ENCODE data around the gene MRPL48.
"Not testable (repeated sequence)": the region's sequence is repeated elsewhere in the genome, so short reads cannot be mapped to it uniquely, and the experiment has no call there.

MRPL48 gene

GRCh38 chr11:73779084-73779902, 8.4 kb upstream of the MRPL48 start:
- peak; percentile 96 to 97 for DNase-seq (ENCODE audit: low read depth in 2 of 2)

GRCh38 chr11:73781303-73781702, 6.4 kb upstream of the MRPL48 start:
- DNase-seq (ENCODE audit: low read depth in 2 of 2): no peak

- DNase-seq (ENCODE audit: low read depth in 2 of 2): no peak
These were observed 4.1 kb upstream of the MRPL48 start for GRCh38 chr11:73783483-73784020.

DNA sequence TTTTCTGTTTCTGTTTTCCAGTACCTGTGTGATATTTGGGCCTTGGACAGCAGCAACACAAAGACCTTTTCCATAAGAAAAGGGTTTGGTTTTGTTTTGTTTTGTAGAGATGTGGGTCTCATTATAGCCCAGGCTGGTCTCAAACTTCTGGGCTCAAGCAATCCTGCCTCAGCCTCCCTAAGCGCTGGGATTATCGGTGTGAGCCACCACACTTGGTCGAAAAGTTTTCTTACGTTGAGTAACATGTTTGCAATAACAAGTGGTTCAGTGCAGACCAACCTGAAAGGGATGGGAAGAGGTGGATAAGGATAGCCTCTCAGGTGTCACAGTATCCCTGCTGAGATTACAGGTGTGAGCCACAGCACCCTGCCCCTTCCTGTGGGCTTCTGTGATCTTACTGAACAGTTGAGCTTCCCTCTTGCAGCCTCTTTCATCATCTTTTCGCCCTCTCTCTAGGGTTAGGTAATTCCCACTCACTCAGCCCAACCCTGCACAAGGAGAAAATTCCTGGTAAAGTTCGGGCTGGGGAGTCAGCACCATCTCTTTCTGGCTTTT, 3.5 kb upstream of the MRPL48 start:
- no peak for DNase-seq (ENCODE audit: low read depth in 2 of 2)

GRCh38 chr11:73784734-73785133, 2.9 kb upstream of the MRPL48 start:
- no peak for DNase-seq (ENCODE audit: low read depth in 2 of 2)

- not testable (repeated sequence) for DNase-seq (ENCODE audit: low read depth in 2 of 2)
These were observed 2.2 kb upstream of the MRPL48 start for GRCh38 chr11:73785467-73785866.

DNA sequence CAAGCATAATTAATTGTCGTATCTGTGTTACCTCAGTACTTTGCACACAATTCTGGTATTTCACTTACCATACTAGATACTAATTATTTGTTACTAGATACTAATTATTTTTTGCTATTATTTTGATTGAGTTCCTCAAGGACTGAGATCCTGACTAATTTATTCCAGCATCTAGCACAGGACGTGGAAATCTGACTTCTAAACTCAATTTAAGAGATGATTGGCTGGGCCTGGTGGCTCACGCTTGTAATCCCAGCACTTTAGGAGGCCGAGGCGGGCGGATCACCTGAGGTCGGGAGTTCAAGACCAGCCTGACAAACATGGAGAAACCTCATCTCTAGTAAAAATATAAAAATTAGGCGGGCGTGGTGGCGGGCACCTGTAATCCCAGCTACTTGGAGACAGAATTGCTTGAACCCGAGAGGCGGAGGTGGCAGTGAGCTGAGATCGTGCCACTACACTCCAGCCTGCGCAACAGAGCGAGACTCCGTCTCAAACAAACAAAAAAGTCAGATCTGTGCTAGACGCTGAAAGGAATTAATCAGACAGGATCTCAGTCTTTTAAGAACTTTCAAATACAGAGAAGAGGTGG, 527 bp upstream of the MRPL48 start:
- no peak for DNase-seq (ENCODE audit: low read depth in 2 of 2)

DNA sequence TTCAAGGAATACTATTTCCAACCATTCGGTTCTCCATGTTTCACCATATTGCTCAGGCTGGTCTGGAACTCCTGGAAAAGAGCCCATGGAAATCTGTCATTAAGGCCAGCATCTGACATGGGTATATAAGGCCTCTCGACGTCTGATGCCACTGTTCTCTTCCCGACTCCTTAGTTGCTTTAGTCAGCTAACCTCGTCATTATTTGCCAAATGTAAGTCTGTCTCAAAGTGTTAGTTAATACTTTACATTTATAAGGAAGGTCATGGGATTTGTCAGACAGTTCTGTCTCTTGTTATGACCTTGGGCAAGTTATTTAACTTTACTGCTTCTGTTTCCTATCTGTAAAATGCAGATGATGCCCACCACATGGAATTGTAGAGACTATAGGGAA, 1.6 kb downstream of the MRPL48 start:
- no peak for DNase-seq (ENCODE audit: low read depth in 2 of 2)

GRCh38 chr11:73792584-73792983, 4.9 kb downstream of the MRPL48 start:
- DNase-seq (ENCODE audit: low read depth in 2 of 2): no peak

DNA sequence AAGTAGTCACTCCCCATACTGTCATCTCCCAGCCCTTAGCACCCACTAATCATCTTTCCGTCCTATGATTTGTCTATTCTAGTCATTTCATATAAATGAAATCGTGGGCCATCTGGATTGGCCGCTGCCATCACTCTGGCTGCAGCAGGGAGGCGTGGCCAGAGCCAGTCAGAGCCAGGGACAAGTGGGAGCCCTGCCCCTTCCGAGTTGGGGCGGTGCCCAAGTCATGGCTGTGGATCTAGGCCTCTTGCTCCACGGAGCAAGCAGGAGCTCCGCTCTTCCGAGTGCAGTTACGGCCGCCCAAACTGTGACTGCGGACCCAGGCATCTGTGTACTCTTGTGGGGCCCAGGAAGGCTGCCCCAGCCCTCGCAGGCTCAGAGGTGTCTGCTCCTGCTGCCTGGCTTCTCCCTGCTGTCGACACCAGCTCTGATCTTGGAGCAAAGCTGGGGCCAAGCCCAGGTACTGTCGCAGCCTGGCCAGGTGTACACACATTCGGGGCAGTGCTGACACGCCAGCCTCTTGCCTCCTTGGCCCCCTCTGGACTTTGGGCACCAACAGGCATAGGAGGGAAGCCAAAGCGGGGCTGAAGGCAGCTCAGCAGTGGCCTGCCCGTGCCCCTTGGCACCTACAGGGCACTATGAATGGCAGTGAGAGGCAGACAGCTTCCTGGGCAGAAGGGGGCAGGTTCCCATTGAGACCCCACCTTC, 8.4 kb downstream of the MRPL48 start:
- no peak for DNase-seq (ENCODE audit: low read depth in 2 of 2)

DNA sequence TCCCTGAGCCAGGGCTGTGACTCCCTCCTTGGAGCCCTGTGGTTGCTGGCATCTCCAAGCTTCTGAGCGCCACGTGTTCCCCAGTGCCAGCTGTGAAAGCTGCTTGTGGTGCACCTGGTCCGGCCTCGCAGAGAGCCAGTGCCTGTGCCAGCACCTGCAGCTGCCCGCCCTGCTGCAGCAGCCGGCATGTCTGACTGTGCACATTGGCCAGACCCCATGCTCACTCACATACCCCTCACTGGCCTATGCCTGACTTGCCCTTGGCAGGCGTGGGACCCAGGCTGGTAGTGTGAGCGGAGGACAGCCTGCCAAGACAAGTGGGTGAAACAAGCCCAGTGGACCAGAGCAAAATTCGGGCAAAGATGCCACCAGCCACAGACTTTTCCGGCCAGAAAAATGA, 9.8 kb downstream of the MRPL48 start:
- DNase-seq (ENCODE audit: low read depth in 2 of 2): no peak

DNA sequence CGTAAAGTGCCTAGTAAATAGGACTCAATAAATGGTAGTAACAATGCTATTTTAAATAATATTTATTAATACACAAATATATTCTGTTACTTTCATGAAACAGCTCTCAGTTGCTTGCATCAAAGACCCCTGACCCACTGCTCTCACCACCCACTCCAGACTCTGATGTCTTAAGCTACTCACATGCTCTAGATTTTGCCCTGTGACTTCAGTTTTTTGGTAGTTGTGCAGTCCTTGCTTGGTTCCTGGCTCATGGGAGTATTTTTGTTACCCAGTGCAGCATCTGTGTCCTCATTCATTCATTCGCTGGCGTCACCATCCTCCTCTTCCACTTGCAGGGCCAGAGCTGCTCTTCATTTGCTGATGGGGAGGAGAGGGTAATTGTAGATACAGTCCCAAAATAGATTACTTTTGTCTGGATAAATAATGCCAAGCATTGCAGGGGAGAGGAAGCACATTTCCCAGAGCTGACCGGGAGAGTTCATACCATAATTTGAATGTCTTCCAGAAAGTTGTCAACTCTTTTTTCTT, 12.7 kb downstream of the MRPL48 start:
- DNase-seq (ENCODE audit: low read depth in 2 of 2): no peak

GRCh38 chr11:73801136-73801535, 13.5 kb downstream of the MRPL48 start:
- DNase-seq (ENCODE audit: low read depth in 2 of 2): no peak

DNA sequence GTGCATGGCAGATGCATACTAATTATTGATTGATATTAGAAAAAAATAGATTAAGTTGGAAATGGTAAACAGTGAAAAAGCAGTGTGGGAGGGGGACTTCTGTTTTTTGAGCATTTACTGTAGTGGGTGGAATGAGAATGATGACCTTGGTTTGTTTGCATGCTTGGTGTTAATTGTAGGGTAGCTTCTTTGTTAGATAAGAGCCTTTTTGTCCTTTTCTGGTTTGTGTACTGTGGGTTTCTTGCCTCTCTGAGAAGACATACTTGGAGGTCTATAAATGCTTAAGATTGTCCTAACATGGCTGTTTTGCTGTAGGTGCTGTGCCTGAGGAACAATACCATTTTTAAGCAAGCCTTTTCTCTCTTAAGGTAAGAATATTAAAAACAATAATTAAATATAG, 17.0 kb downstream of the MRPL48 start:
- DNase-seq (ENCODE audit: low read depth in 2 of 2): no peak

- no peak for DNase-seq (ENCODE audit: low read depth in 2 of 2)
These were observed 20.4 kb downstream of the MRPL48 start for GRCh38 chr11:73808052-73808451.

DNA sequence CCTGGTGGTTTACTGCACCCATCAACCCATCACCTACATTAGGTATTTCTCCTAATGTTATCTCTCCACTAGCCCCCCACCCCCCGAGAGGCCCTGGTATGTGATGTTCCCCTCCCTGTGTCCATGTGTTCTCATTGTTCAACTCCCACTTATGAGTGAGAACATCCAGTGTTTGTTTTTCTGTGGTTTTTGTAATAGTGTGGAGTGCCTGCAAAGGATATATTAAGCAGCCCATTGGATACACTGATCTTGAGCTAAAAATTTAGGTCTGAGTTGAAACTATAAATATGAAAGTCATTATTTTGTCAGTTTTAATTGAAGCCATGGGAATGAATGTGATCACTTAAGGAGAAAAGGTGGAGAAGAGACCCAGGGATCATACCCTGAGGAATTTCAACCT, 23.0 kb downstream of the MRPL48 start:
- DNase-seq (ENCODE audit: low read depth in 2 of 2): no peak

DNA sequence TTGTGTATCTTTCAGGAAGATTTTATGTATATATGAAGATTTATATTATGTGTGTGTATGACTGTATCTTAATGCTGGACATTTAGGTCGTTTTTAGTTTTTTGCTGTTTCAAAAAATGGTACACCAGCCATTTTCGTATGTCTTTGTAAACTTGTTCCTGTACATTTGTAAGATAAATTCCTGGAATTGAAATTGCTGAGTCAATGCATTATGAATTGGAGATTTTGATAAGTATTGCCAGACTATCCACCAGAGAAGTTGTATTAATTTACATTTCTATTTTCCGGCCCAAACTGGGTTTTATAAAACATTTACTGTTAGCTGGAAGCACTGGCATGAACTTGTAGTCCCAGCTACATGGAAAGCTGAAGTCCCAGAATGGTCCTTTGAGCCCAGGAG, 24.6 kb downstream of the MRPL48 start:
- no peak for DNase-seq (ENCODE audit: low read depth in 2 of 2)

- no peak for DNase-seq (ENCODE audit: low read depth in 2 of 2)
These were observed 27.1 kb downstream of the MRPL48 start for GRCh38 chr11:73814812-73815211.

GRCh38 chr11:73818846-73819245, 31.2 kb downstream of the MRPL48 start:
- DNase-seq (ENCODE audit: low read depth in 2 of 2): no peak

DNA sequence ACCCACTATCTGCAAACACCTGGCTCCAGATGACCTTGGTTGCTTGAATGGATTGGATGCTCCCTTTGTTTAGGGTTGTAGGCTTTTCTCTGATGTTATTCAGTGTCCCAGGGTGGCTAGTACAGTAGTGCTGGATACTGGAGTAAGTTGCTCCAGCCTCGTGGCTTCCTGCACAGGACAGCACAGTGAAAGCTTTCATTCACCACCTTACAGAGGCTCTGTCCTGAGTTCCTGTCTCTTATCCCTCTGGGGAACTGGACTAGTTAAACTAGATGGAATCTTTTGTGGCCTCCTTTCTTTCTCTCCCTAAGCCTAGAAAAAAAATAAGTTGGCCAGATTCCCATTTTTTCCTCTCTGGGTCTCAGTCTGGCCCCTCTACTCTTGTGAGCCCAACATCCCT, 42.6 kb downstream of the MRPL48 start:
- DNase-seq (ENCODE audit: low read depth in 2 of 2): no peak

GRCh38 chr11:73833067-73833466, 45.4 kb downstream of the MRPL48 start:
- no peak for DNase-seq (ENCODE audit: low read depth in 2 of 2)

Measured in activated CD4-positive, alpha-beta T cell treated with anti-CD3 and anti-CD28 coated beads for 24 hours (primary cell).